ENCODE data around the gene ACSM2A. TPM values are rescaled to one million over a fixed set of nuclear protein-coding genes. Genes with fewer than 3 reads are reported as not detected.
"Not testable (repeated sequence)": the region's sequence is repeated elsewhere in the genome, so short reads cannot be mapped to it uniquely, and the experiment has no call there.

ACSM2A gene
- total RNA-seq, 2 donors from 2014 or later: not detected

- WGBS, 2 experiments (ENCODE audit: insufficient coverage in 1 of 2, insufficient read length in 1 of 2): no CpG with 5 or more reads among the region's 1 CpG
- DNase-seq: no peak
- Mint-ChIP-seq H3K4me3 (no peak overlapping the region), H3K9me3 (peaks cover 12% of the 10 kb centered on the region), H3K27me3 (ENCODE audit: insufficient read depth) (no peaks in the 10 kb centered on the region), H3K4me1 (peaks cover 1% of the 10 kb centered on the region), H3K27ac (no peak overlapping the region), H3K36me3 (ENCODE audit: low read depth) (no peaks in the 10 kb centered on the region)
- TF ChIP-seq, protein P1, sequence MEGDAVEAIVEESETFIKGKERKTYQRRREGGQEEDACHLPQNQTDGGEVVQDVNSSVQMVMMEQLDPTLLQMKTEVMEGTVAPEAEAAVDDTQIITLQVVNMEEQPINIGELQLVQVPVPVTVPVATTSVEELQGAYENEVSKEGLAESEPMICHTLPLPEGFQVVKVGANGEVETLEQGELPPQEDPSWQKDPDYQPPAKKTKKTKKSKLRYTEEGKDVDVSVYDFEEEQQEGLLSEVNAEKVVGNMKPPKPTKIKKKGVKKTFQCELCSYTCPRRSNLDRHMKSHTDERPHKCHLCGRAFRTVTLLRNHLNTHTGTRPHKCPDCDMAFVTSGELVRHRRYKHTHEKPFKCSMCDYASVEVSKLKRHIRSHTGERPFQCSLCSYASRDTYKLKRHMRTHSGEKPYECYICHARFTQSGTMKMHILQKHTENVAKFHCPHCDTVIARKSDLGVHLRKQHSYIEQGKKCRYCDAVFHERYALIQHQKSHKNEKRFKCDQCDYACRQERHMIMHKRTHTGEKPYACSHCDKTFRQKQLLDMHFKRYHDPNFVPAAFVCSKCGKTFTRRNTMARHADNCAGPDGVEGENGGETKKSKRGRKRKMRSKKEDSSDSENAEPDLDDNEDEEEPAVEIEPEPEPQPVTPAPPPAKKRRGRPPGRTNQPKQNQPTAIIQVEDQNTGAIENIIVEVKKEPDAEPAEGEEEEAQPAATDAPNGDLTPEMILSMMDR (conservative IDR thresholded peaks at IDR 0.05): no peak
- H3K9ac ChIP-seq (ENCODE audit: extremely low read depth, low read length, poor library complexity, severe bottlenecking): no peak overlapping the region
- H3K27ac ChIP-seq (ENCODE audit: low read depth, low read length): no peak overlapping the region
- H3K4me3 ChIP-seq (ENCODE audit: low read length): no peak overlapping the region
- peaks cover 17% of the 10 kb centered on the region for H3K9me3 ChIP-seq (ENCODE audit: control insufficient read depth, low read length)
- H3K36me3 ChIP-seq (ENCODE audit: control insufficient read depth, insufficient read depth, low read length): no peaks in the 10 kb centered on the region
- H3K4me1 ChIP-seq (ENCODE audit: control insufficient read depth, insufficient read depth, low read length): no peaks in the 10 kb centered on the region
- H3K27me3 ChIP-seq (ENCODE audit: control insufficient read depth, insufficient read depth, low read length, poor library complexity, severe bottlenecking): no peaks in the 10 kb centered on the region
Measured at GRCh38 chr16:20415541-20415940, 35.8 kb upstream of the ACSM2A start.

DNA sequence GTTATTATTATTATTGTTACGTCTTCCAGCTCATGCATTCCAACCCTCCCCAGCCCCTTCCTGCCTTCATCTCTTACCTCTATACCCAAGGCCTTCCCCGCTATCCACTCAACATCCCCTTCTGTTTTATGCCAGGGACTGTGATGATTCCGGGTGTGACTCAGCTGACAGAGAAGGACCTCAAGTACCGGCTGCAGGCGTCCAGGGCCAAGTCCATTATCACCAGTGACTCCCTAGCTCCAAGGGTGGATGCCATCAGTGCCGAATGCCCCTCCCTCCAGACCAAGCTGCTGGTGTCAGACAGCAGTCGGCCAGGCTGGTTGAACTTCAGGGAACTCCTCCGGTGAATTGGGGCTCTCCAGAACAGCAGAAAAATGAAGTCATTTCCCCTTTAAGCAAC is 32.2 kb upstream of the ACSM2A start:
- H3K4me1 Mint-ChIP-seq: not testable (repeated sequence)

DNA sequence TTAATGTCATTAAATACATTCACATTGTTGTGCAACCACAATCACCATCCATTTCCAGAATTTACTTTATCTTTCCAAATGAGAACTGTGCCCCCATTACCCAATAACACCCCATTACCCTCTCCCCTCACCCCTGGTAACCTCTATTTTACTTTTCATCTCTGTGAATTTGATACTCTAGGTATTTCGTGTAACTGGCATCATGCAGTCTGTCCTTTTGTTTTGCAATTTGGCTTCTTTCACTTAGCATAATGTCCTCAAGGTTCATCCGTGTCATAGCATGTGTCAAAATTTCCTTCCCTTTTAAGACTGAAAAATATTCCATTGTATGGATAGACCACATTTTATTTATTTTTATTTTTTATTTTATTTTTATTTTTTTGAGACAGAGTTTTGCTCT is 29.6 kb upstream of the ACSM2A start:
- not testable (repeated sequence) for H3K4me3 ChIP-seq (ENCODE audit: low read length); H3K27me3 Mint-ChIP-seq (ENCODE audit: insufficient read depth); H3K4me3 Mint-ChIP-seq; DNase-seq; H3K9me3 Mint-ChIP-seq; H3K36me3 ChIP-seq (ENCODE audit: control insufficient read depth, insufficient read depth, low read length); H3K36me3 Mint-ChIP-seq (ENCODE audit: low read depth); H3K4me1 ChIP-seq (ENCODE audit: control insufficient read depth, insufficient read depth, low read length); H3K9me3 ChIP-seq (ENCODE audit: control insufficient read depth, low read length); H3K27ac ChIP-seq (ENCODE audit: low read depth, low read length); H3K4me1 Mint-ChIP-seq; H3K27me3 ChIP-seq (ENCODE audit: control insufficient read depth, insufficient read depth, low read length, poor library complexity, severe bottlenecking); H3K9ac ChIP-seq (ENCODE audit: extremely low read depth, low read length, poor library complexity, severe bottlenecking); H3K27ac Mint-ChIP-seq
- WGBS, 2 experiments (ENCODE audit: insufficient coverage in 1 of 2, insufficient read length in 1 of 2): 87% methylated on average over 1 of the region's 2 CpGs; no CpG with 5 or more reads in 1 of the 2 experiments

More for the DNA sequence above, 32.2 kb upstream of the ACSM2A start:
- H3K4me1 ChIP-seq (ENCODE audit: control insufficient read depth, insufficient read depth, low read length); H3K9me3 ChIP-seq (ENCODE audit: control insufficient read depth, low read length); H3K4me3 ChIP-seq (ENCODE audit: low read length); H3K4me3 Mint-ChIP-seq; H3K9ac ChIP-seq (ENCODE audit: extremely low read depth, low read length, poor library complexity, severe bottlenecking); H3K27me3 Mint-ChIP-seq (ENCODE audit: insufficient read depth); H3K27me3 ChIP-seq (ENCODE audit: control insufficient read depth, insufficient read depth, low read length, poor library complexity, severe bottlenecking); H3K27ac ChIP-seq (ENCODE audit: low read depth, low read length); H3K36me3 Mint-ChIP-seq (ENCODE audit: low read depth); DNase-seq; H3K9me3 Mint-ChIP-seq; H3K27ac Mint-ChIP-seq; H3K36me3 ChIP-seq (ENCODE audit: control insufficient read depth, insufficient read depth, low read length): not testable (repeated sequence)
- WGBS, 2 experiments (ENCODE audit: insufficient coverage in 1 of 2, insufficient read length in 1 of 2): 88% methylated on average over 5 to 8 of the region's 8 CpGs

GRCh38 chr16:20423772-20424128 is 27.6 kb upstream of the ACSM2A start:
- H3K9me3 ChIP-seq (ENCODE audit: control insufficient read depth, low read length); DNase-seq; H3K27me3 Mint-ChIP-seq (ENCODE audit: insufficient read depth); H3K4me3 Mint-ChIP-seq; H3K4me1 Mint-ChIP-seq; H3K27ac ChIP-seq (ENCODE audit: low read depth, low read length); H3K9me3 Mint-ChIP-seq; H3K4me3 ChIP-seq (ENCODE audit: low read length); H3K36me3 ChIP-seq (ENCODE audit: control insufficient read depth, insufficient read depth, low read length); H3K27ac Mint-ChIP-seq; H3K4me1 ChIP-seq (ENCODE audit: control insufficient read depth, insufficient read depth, low read length); H3K9ac ChIP-seq (ENCODE audit: extremely low read depth, low read length, poor library complexity, severe bottlenecking); H3K27me3 ChIP-seq (ENCODE audit: control insufficient read depth, insufficient read depth, low read length, poor library complexity, severe bottlenecking); H3K36me3 Mint-ChIP-seq (ENCODE audit: low read depth): not testable (repeated sequence)
- 85 to 92% methylated on average over 4 to 5 of the region's 5 CpGs for WGBS, 2 experiments (ENCODE audit: insufficient coverage in 1 of 2, insufficient read length in 1 of 2)
